GM10248 (cell line): ENCODE measurements around the gene IL1RAPL2.
"Not testable (repeated sequence)": the region's sequence is repeated elsewhere in the genome, so short reads cannot be mapped to it uniquely, and the experiment has no call there.

Experiments used
- CTCF ChIA-PET: fragments of 300-600 bp; sonication (Branson Sonifier 250); formaldehyde crosslinking; extraction: SDS; loops from one replicate; lab custom pipeline; 2021; ENCODE audit warnings: antibody characterized with exemption; lab: Yijun Ruan, JAX
- POLR2A ChIA-PET: fragments of 350-650 bp; sonication (Branson Sonifier 250); formaldehyde crosslinking; extraction: SDS; loops from one replicate; lab custom pipeline; 2020; ENCODE audit warnings: antibody characterized with exemption; lab: Yijun Ruan, JAX
- DNase-seq: peaks from one replicate; pipeline ENCODE4 v3.0.0; 2012; ENCODE audit errors: extremely low spot score
- CTCF ChIP-seq: IDR thresholded peaks from 2 replicates; pipeline ENCODE4 v1.5.1; 2012; ENCODE audit warnings: mild to moderate bottlenecking, low read depth; ENCODE audit errors: extremely low read depth, missing control alignments, control extremely low read depth

Gene IL1RAPL2

GRCh38 chrX:105229146-105229545, 663.1 kb downstream of the IL1RAPL2 start:
- ChIA-PET CTCF (no interaction called here), POLR2A (no interaction called here)
- DNase-seq = no peak
- no peak for TF ChIP-seq CTCF

- CTCF ChIA-PET, DNase-seq, POLR2A ChIA-PET: not testable (repeated sequence)
Observed at GRCh38 chrX:105237407-105237806, 671.4 kb downstream of the IL1RAPL2 start.

GRCh38 chrX:105241056-105241455, 675.1 kb downstream of the IL1RAPL2 start:
- CTCF ChIA-PET = no interaction called here
- no peak for TF ChIP-seq CTCF
- POLR2A ChIA-PET = no interaction called here
- no peak for DNase-seq

GRCh38 chrX:105260291-105261043, 694.5 kb downstream of the IL1RAPL2 start:
- TF ChIP-seq CTCF = no peak
- no peak for DNase-seq
- ChIA-PET POLR2A (no interaction called here), CTCF (no interaction called here)

- ChIA-PET POLR2A (no interaction called here), CTCF (interaction anchor here (1.4 kb wide), 1 partner anchor 10 kb away, joined by 5 read pairs; no protein-coding TSS in a partner anchor)
- no peak for DNase-seq
- TF ChIP-seq CTCF = no peak
Observed at GRCh38 chrX:105263171-105263570, 697.2 kb downstream of the IL1RAPL2 start.

GRCh38 chrX:105263801-105264200, 697.8 kb downstream of the IL1RAPL2 start:
- TF ChIP-seq CTCF = no peak
- ChIA-PET CTCF (no interaction called here), POLR2A (no interaction called here)
- no peak for DNase-seq

GRCh38 chrX:105265093-105265492, 699.1 kb downstream of the IL1RAPL2 start:
- CTCF ChIA-PET = no interaction called here
- POLR2A ChIA-PET = no interaction called here
- TF ChIP-seq CTCF = no peak
- no peak for DNase-seq
